A673 (cell line): Measurements from ENCODE around the gene RFT1. TPM values are rescaled to one million over a fixed set of nuclear protein-coding genes. Genes with fewer than 3 reads are reported as not detected.

Experiments used
- BruUV-seq: library from RNA; stranded (reverse); fragments of 400-500 nt; replicated peaks from 2 replicates; lab custom pipeline; 2021; lab: Mats Ljungman, UMichigan
- CTCF ChIA-PET: fragments of 300-600 bp; sonication (Branson Sonifier 250); formaldehyde crosslinking; loops from one replicate; lab custom pipeline; 2022; ENCODE audit warnings: antibody characterized with exemption; lab: Charles Lee
- POLR2A ChIA-PET: fragments of 300-600 bp; sonication (Branson Sonifier 250); formaldehyde crosslinking; loops from one replicate; lab custom pipeline; 2022; ENCODE audit warnings: antibody characterized with exemption; ENCODE audit not compliant: low non-redundant PET; lab: Charles Lee
- DNase-seq: peaks from one replicate; pipeline ENCODE4 v3.0.0-alpha.2; 2015; ENCODE audit warnings: low spot score
- H3K27ac ChIP-seq: fragments of 200-600 bp; sonication (generic); 2 replicates; pipeline ENCODE4 v1.5.1; 2016; ENCODE audit warnings: mixed run types, low read depth, mild to moderate bottlenecking, mixed read lengths, antibody characterized with exemption, low read length; ENCODE audit not compliant: poor library complexity, severe bottlenecking
- H3K27me3 ChIP-seq: fragments of 200-600 bp; sonication (generic); replicated peaks from 2 replicates; pipeline ENCODE4 v1.6.1; 2017; ENCODE audit warnings: mixed run types, low read depth, mild to moderate bottlenecking, mixed read lengths, antibody characterized with exemption, low read length; ENCODE audit not compliant: insufficient read depth, poor library complexity
- H3K36me3 ChIP-seq: fragments of 200-600 bp; sonication (generic); 2 replicates; pipeline ENCODE4 v1.6.1; 2016; ENCODE audit warnings: mixed run types, mild to moderate bottlenecking, mixed read lengths, antibody characterized with exemption, low read length; ENCODE audit not compliant: insufficient read depth, poor library complexity, severe bottlenecking
- H3K4me1 ChIP-seq: fragments of 200-600 bp; sonication (generic); 2 replicates; pipeline ENCODE4 v1.6.1; 2017; ENCODE audit warnings: mixed run types, mild to moderate bottlenecking, mixed read lengths, antibody characterized with exemption, low read length; ENCODE audit not compliant: insufficient read depth, poor library complexity, severe bottlenecking
- H3K4me3 ChIP-seq: fragments of 200-600 bp; sonication (generic); 2 replicates; pipeline ENCODE4 v1.5.1; 2016; ENCODE audit warnings: low read depth, mixed run types, mild to moderate bottlenecking, mixed read lengths, low read length; ENCODE audit not compliant: poor library complexity, severe bottlenecking
- H3K9me3 ChIP-seq: fragments of 200-600 bp; sonication (generic); 2 replicates; pipeline ENCODE4 v1.6.1; 2016; ENCODE audit warnings: mixed run types, low read depth, mild to moderate bottlenecking, mixed read lengths, antibody characterized with exemption, low read length; ENCODE audit not compliant: poor library complexity, severe bottlenecking
- CTCF ChIP-seq: fragments of 300-800, 200-600 bp; sonication (generic); conservative IDR thresholded peaks from 2 replicates; pipeline ENCODE4 v1.5.1; 2017; ENCODE audit warnings: low read depth, mild to moderate bottlenecking, antibody characterized with exemption, low read length, moderate library complexity, mixed read lengths
- EZH2 ChIP-seq: fragments of 200-600 bp; sonication (generic); IDR thresholded peaks from 2 replicates; pipeline ENCODE4 v1.6.1; 2017; ENCODE audit warnings: borderline replicate concordance, low read depth, mild to moderate bottlenecking, mixed read lengths, antibody characterized with exemption, low read length; ENCODE audit not compliant: poor library complexity, severe bottlenecking
- intact Hi-C: fragments of 100-400 bp; cut with micrococcal nuclease; formaldehyde crosslinking; loops from one replicate; pipeline ENCODE4 v1.10.0; 2022; ENCODE audit not compliant: unreplicated experiment
- total RNA-seq: library from RNA; stranded (reverse); gene quantifications from 2 replicates; pipeline ENCODE4 v1.2.3, GENCODE V29; 2021

Gene RFT1
- total RNA-seq, 1 experiment from 2014 or later, result 16.7 TPM

DNA sequence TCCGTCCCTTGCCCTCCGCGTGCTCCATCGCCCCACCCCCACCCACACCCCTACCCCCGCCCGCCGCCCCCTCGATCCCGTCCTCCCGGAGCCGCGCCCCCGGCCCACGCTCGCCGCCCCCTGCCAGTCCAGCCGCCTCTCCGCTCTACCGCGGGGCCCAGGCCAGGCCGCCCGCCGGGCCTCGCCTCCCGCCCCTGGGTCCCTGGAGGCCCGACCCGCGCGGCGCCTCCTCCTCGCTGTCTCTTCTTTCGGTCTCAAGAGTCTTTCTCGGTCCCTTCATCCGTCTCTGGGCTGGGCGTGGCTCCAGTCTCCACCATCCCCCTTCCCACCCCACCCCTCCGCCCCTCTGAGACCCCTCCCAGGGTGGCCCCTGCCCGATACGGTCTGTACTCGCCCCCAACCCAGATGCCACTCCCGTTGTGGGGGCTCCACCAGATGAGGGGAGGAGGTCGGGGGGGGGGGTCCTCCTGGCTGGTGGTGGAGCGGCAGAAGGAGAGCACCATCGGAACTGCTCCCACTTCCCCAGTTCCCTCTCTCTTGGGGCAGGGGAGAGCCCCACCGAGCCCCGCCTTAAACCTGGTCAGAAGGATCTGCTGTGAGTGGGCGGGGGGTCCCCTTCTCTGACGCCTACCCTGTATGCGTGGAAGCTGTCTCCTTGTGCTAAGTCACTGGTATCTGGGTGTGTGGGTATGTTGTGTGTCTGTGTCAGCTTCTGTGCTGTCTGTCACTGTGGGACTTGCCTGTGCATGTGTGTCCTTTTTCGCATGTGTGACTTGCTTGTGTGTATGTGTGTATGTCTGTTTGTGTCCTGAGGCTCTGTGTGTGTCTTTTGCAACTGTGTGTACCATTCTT, 31.8 kb upstream of the RFT1 start:
- ChIA-PET POLR2A (no interaction called here), CTCF (no interaction called here)
- Histone ChIP-seq H3K9me3 (no peaks in the 10 kb centered on the region), H3K4me1 (no peaks in the 10 kb centered on the region), H3K4me3 (peak overlapping the region; percentile 56), H3K27me3 (no peaks in the 10 kb centered on the region), H3K36me3 (no peaks in the 10 kb centered on the region), H3K27ac (no peak overlapping the region)
- DNase-seq, result peak; percentile 7
- BruUV-seq, result no TSS peak
- intact Hi-C loops, result no loop called here
- TF ChIP-seq EZH2 (no peak), CTCF (no peak)

DNA sequence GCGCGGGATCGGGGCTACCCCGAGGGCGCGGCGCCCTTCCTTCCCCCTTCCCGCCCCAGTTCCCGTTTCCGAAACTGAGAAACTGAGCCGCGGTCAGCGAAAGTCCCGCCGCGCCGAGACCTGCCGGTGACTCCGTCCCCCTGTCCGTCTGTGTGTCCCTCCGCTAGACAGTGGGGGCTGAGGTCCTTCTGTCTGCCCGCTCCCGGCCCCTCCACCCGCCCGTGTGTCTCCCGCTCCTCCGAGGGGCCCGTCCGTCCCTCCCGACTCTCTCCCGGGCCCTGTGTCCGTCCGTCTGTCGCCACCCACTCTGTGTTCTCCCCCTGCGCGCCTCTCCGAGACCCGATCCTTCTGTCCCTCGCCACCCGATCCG, 31.2 kb upstream of the RFT1 start:
- Histone ChIP-seq H3K27ac (no peak overlapping the region), H3K9me3 (no peaks in the 10 kb centered on the region), H3K4me3 (peak overlapping the region; percentile 56), H3K27me3 (no peaks in the 10 kb centered on the region), H3K4me1 (no peaks in the 10 kb centered on the region), H3K36me3 (no peaks in the 10 kb centered on the region)
- CTCF ChIA-PET, result no interaction called here
- intact Hi-C loops, result no loop called here
- TF ChIP-seq EZH2 (no peak), CTCF (no peak)
- no peak for DNase-seq
- POLR2A ChIA-PET, result no interaction called here
- no TSS peak for BruUV-seq

DNA sequence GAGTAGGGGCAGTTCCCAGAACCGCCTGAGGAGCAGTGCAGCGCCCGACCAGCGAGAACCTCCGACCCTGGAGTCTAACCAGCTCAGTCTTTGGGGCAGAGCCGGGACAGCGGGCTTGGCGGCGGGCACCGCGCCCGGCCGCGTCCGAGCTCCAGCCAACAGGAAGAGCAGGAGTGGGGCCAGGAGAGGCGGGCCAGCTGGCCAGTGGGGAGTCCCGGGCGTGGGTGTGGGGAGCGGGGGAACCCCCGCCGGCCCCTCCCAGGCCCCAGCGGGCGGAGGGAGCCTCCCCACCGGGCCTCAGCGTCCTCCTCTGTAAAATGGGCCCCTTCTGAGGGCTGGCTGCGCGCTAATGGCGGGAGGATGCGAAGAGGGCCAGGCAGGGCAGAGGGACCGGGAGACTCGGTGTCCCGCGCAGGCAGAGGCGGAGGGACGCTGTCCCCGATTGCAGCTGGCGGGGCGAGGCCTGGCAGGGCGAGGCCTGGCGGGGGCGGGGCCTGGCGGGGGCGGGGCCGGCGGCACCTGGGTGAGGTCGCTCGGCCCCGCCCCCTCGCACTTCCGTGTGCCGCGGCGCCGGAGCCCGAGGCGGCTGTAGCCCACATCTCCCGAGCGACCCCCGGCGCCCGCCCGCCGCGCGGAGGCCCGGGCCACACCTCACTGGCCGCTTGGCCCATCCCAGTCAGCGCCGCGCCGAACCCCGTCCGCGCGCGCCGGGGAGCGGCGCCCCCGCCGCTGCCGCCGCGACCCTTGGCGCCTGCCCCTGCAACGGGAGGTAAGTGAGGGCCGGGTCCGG, 30.6 kb upstream of the RFT1 start, which contains the start of gene PRKCD:
PRKCD (plus strand) TSS at position 550 of the 790 bp plus-strand sequence. CDS start 17,214 bp downstream, outside the sequence.
- BruUV-seq, result no TSS peak
- CTCF ChIA-PET, result no interaction called here
- TF ChIP-seq CTCF (no peak), EZH2 (no peak)
- Histone ChIP-seq H3K4me3 (peak within 1 kb of the TSS; percentile 56), H3K27ac (no peak within 1 kb of the TSS), H3K4me1 (no peaks in the 10 kb centered on the region), H3K27me3 (no peaks in the 10 kb centered on the region), H3K36me3 (no peaks in the 10 kb centered on the region), H3K9me3 (no peaks in the 10 kb centered on the region)
- peak; percentile 45 for DNase-seq
- intact Hi-C loops, result no loop called here
- POLR2A ChIA-PET, result no interaction called here
